ENCODE data around the gene RNF214.

DNA sequence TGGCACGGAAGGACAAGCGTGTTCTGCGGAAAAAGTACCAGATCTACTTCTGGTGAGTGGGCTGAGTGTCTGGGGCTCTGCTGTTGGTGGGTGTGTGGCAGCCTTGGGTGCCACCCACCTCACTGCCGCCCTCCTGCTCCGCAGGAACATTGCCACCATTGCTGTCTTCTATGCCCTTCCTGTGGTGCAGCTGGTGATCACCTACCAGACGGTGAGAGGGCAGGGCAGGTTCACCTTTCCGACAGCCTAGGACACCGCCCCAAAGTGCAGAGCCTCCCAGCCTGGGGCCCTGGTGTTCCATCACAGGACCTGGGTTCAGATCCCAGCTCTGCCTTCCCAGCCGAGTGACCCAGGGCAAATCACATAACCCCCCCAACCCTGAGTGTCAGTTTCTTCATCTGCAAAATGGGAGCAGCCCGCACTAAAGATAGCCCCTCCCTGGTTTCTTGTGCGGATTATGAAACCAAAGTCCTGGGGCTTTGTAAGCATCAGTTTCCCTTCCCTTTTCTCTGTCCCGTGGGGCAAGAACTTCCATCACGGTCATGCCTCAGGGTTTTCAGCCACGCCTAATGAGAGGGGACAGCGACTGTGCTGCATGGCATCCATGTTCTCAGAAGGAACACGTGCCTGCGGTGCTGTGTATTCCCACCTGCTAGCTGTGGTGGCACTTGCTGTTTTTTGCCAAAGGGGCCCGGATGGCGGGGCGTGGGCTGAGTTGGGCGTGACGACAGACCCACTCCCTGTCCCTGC lies 43.1 kb upstream of the RNF214 start:
- TF ChIP-seq, protein P1, sequence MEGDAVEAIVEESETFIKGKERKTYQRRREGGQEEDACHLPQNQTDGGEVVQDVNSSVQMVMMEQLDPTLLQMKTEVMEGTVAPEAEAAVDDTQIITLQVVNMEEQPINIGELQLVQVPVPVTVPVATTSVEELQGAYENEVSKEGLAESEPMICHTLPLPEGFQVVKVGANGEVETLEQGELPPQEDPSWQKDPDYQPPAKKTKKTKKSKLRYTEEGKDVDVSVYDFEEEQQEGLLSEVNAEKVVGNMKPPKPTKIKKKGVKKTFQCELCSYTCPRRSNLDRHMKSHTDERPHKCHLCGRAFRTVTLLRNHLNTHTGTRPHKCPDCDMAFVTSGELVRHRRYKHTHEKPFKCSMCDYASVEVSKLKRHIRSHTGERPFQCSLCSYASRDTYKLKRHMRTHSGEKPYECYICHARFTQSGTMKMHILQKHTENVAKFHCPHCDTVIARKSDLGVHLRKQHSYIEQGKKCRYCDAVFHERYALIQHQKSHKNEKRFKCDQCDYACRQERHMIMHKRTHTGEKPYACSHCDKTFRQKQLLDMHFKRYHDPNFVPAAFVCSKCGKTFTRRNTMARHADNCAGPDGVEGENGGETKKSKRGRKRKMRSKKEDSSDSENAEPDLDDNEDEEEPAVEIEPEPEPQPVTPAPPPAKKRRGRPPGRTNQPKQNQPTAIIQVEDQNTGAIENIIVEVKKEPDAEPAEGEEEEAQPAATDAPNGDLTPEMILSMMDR (IDR thresholded peaks at IDR 0.05; ENCODE audit: low read depth, low read length), result no peak
- no peak for TF ChIP-seq EZH2phosphoT487 (IDR thresholded peaks at IDR 0.05; ENCODE audit: low read depth)
